ENCODE measurements around the gene URAD. TPM values are rescaled to one million over a fixed set of nuclear protein-coding genes. Genes with fewer than 3 reads are reported as not detected.

The URAD gene
- total RNA-seq, 1 donor from 2014 or later, result not detected

- H3K27ac ChIP-seq (replicated peaks), result no peak overlapping the region
- H3K9me3 ChIP-seq (replicated peaks), result no peaks in the 10 kb centered on the region
- intact Hi-C loops (cut with micrococcal nuclease), result no loop called here
- TF ChIP-seq CTCF (IDR thresholded peaks at IDR 0.05; ENCODE audit: borderline replicate concordance), result no peak
- no peaks in the 10 kb centered on the region for H3K36me3 ChIP-seq
- no peak overlapping the region for H3K4me3 ChIP-seq
- H3K27me3 ChIP-seq (ENCODE audit: low read depth), result peaks cover 73% of the 10 kb centered on the region
- DNase-seq, result no peak
- H3K4me1 ChIP-seq, result no peaks in the 10 kb centered on the region
These were observed 55.4 kb downstream of the URAD start for GRCh38 chr13:27933118-27933517.

DNA sequence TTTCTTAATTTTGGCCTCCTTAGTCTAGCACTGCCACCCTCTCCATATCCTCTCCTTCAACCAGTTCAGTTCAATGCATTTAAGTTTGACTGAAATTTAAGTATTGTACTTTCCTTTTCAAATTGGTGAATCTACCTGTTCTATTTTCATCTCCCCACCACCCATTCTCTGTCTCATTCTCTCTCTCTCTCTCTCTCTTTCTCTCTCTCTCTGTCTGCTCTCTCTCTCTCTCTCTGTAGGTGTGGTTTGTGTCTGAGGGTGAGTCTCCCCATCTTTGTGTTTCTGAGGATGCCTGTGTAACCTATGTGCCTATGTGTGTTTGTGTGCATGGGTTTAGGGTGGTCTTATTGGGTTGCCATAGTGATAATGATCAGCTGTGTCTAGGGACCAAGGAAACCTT is 58.6 kb downstream of the URAD start:
- Histone ChIP-seq H3K27me3 (ENCODE audit: low read depth) (peaks cover 96% of the 10 kb centered on the region), H3K4me1 (peaks cover 6% of the 10 kb centered on the region), H3K9me3 (replicated peaks) (no peaks in the 10 kb centered on the region), H3K36me3 (no peaks in the 10 kb centered on the region), H3K4me3 (no peak overlapping the region), H3K27ac (replicated peaks) (no peak overlapping the region)
- TF ChIP-seq CTCF (IDR thresholded peaks at IDR 0.05; ENCODE audit: borderline replicate concordance), result no peak
- intact Hi-C loops (cut with micrococcal nuclease), result no loop called here
- DNase-seq, result no peak

GRCh38 chr13:27928805-27929753 is 59.4 kb downstream of the URAD start:
- H3K4me1 ChIP-seq, result peaks cover 6% of the 10 kb centered on the region
- no peaks in the 10 kb centered on the region for H3K9me3 ChIP-seq (replicated peaks)
- H3K27me3 ChIP-seq (ENCODE audit: low read depth), result peaks cover 100% of the 10 kb centered on the region
- intact Hi-C loops (cut with micrococcal nuclease), result no loop called here
- DNase-seq, result no peak
- H3K4me3 ChIP-seq, result no peak overlapping the region
- H3K27ac ChIP-seq (replicated peaks), result no peak overlapping the region
- no peak for TF ChIP-seq CTCF (IDR thresholded peaks at IDR 0.05; ENCODE audit: borderline replicate concordance)
- no peaks in the 10 kb centered on the region for H3K36me3 ChIP-seq

- Histone ChIP-seq H3K4me1 (peaks cover 6% of the 10 kb centered on the region), H3K27ac (replicated peaks) (no peak overlapping the region), H3K36me3 (no peaks in the 10 kb centered on the region), H3K9me3 (replicated peaks) (no peaks in the 10 kb centered on the region), H3K4me3 (no peak overlapping the region), H3K27me3 (ENCODE audit: low read depth) (peaks cover 100% of the 10 kb centered on the region)
- DNase-seq, result no peak
- intact Hi-C loops (cut with micrococcal nuclease), result no loop called here
- no peak for TF ChIP-seq CTCF (IDR thresholded peaks at IDR 0.05; ENCODE audit: borderline replicate concordance)
These were observed 60.1 kb downstream of the URAD start for GRCh38 chr13:27928353-27928804.

Other genes starting within 250 kb of the URAD start
- not detected for gene GSX1, start 196.2 kb downstream of the URAD start, total RNA-seq
- not detected for gene PDX1, start 68.7 kb downstream of the URAD start, total RNA-seq
- gene CDX2, start 19.4 kb downstream of the URAD start, total RNA-seq, result not detected
- 0.05 TPM for gene FLT3, start 111.9 kb upstream of the URAD start, total RNA-seq
- gene PAN3, start 149.9 kb upstream of the URAD start, total RNA-seq, result 9.6 TPM